ENCODE data around the gene CYB5D1. TPM values are rescaled to one million over a fixed set of nuclear protein-coding genes. Genes with fewer than 3 reads are reported as not detected.

The CYB5D1 gene
- total RNA-seq, 2 donors from 2014 or later, result 5.7 to 20.8 TPM

DNA sequence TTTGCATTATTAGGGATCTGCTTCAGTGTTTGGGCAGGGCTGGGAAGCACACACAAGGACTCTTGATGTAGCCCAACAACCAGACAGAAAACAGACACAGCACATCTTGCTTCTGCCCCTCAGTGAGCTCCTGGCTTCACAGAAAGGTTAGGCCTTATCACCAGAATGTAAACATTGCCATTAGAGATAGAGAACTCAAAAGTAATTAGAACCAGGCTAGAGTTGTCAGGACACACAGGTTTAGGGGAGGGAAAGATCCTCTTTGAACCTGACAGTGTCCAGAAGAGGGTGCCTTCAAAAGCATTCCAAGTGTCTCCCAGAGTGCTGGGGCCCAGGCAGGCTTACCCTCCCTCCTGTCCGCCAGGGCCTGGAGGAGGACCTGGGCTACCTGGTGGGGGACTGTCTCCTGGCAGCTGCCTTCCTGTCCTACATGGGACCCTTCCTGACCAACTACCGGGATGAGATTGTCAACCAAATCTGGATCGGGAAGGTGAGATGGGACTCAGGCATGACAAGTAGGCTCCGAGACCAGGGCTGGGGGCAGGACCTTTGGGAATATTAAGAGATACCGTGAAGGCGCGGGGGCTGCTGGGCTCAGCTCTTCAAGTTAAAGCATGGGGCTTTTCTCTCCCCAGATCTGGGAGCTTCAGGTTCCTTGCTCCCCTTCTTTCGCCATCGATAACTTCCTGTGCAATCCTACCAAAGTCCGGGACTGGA lies 40.7 kb upstream of the CYB5D1 start:
- Histone ChIP-seq H3K4me1 (replicated peaks) (no peaks in the 10 kb centered on the region), H3K9me3 (no peaks in the 10 kb centered on the region), H3K4me3 (no peak overlapping the region), H3K36me3 (no peaks in the 10 kb centered on the region), H3K27ac (no peak overlapping the region), H3K27me3 (replicated peaks; ENCODE audit: insufficient read depth) (no peaks in the 10 kb centered on the region)
- intact Hi-C loops (cut with DNase I), result no loop called here
- WGBS, result 85% methylated on average over 10 of the region's 10 CpGs
- TF ChIP-seq CTCF (IDR thresholded peaks at IDR 0.05) (no peak), POLR2AphosphoS5 (IDR thresholded peaks at IDR 0.05) (no peak), POLR2A (IDR thresholded peaks at IDR 0.05) (no peak)
- no peak for DNase-seq (ENCODE audit: low spot score)

DNA sequence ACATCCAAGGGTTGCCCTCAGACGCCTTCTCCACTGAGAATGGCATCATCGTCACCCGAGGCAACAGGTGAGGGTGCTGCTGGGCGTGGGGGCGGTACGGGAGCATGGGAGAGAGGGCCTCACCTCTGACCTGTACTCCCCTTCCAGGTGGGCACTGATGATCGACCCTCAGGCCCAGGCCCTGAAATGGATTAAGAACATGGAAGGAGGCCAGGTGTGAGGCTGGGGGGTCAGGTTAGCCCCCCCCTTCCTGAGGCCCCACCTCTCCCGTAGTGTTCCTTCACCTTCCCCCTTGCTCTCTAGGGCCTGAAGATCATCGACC lies 40.2 kb upstream of the CYB5D1 start:
- intact Hi-C loops (cut with DNase I), result no loop called here
- no peak overlapping the region for H3K27ac ChIP-seq
- no peaks in the 10 kb centered on the region for H3K27me3 ChIP-seq (replicated peaks; ENCODE audit: insufficient read depth)
- H3K4me1 ChIP-seq (replicated peaks), result no peaks in the 10 kb centered on the region
- H3K36me3 ChIP-seq, result no peaks in the 10 kb centered on the region
- no peaks in the 10 kb centered on the region for H3K9me3 ChIP-seq
- no peak overlapping the region for H3K4me3 ChIP-seq
- TF ChIP-seq POLR2A (IDR thresholded peaks at IDR 0.05) (no peak), POLR2AphosphoS5 (IDR thresholded peaks at IDR 0.05) (no peak), CTCF (IDR thresholded peaks at IDR 0.05) (no peak)
- 87% methylated on average over 9 of the region's 9 CpGs for WGBS
- DNase-seq (ENCODE audit: low spot score), result no peak

- Histone ChIP-seq H3K4me3 (no peak overlapping the region), H3K27me3 (replicated peaks; ENCODE audit: insufficient read depth) (no peaks in the 10 kb centered on the region), H3K36me3 (no peaks in the 10 kb centered on the region), H3K4me1 (replicated peaks) (no peaks in the 10 kb centered on the region), H3K27ac (no peak overlapping the region), H3K9me3 (no peaks in the 10 kb centered on the region)
- TF ChIP-seq CTCF (IDR thresholded peaks at IDR 0.05), result no peak
- TF ChIP-seq POLR2A (IDR thresholded peaks at IDR 0.05), result no peak
- TF ChIP-seq POLR2AphosphoS5 (IDR thresholded peaks at IDR 0.05), result no peak
- 83% methylated on average over 10 of the region's 10 CpGs for WGBS
- intact Hi-C loops (cut with DNase I), result no loop called here
- DNase-seq (ENCODE audit: low spot score), result no peak
Measured at GRCh38 chr17:7818026-7818425, 39.8 kb upstream of the CYB5D1 start.

DNA sequence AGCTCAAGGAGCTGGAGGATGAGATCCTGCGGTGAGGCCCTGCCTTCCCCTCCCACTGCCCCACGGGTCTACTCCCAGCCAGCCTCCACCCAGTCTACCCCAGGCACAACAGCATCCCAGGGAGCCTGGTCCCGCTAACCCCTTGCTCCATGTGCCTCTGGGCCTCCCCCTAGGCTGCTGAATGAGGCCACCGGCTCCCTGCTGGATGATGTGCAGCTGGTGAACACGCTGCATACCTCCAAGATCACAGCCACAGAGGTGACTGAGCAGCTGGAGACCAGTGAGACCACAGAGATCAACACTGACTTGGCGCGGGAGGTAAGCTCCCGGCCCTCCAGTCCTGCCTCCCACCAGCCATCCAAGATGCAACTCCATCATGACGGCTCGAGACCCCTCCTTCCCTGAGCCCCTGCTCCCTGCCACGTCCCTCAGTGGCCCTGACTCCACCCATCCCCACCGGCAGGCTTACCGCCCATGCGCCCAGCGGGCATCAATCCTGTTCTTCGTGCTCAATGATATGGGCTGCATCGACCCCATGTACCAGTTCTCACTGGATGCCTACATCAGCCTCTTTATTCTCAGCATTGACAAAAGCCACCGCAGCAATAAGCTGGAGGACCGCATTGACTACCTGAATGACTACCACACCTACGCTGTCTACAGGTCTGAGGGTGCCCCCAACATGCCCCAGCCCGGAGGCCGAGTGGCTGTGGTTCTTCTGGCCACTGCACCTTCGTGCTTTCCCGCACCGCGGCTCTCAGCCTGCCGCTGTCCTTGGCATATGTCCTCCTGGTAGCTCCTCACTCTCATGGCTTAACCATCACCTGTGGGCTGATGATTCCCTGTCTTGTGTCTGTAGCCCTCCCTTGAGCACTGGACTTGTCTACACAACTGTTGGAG lies 38.8 kb upstream of the CYB5D1 start:
- intact Hi-C loops (cut with DNase I), result no loop called here
- TF ChIP-seq POLR2AphosphoS5 (IDR thresholded peaks at IDR 0.05) (no peak), POLR2A (IDR thresholded peaks at IDR 0.05) (no peak), CTCF (IDR thresholded peaks at IDR 0.05) (no peak)
- no peaks in the 10 kb centered on the region for H3K36me3 ChIP-seq
- H3K27ac ChIP-seq, result no peak overlapping the region
- DNase-seq (ENCODE audit: low spot score), result no peak
- no peaks in the 10 kb centered on the region for H3K27me3 ChIP-seq (replicated peaks; ENCODE audit: insufficient read depth)
- H3K4me1 ChIP-seq (replicated peaks), result no peaks in the 10 kb centered on the region
- H3K9me3 ChIP-seq, result no peaks in the 10 kb centered on the region
- H3K4me3 ChIP-seq, result no peak overlapping the region
- WGBS, result 84% methylated on average over 27 of the region's 27 CpGs

Measured in prostate gland (tissue), 2 donors.